Body of pancreas (tissue), 4 donors: ENCODE data around the gene ASB18. TPM values are rescaled to one million over a fixed set of nuclear protein-coding genes. Genes with fewer than 3 reads are reported as not detected.
"Not testable (repeated sequence)": the region's sequence is repeated elsewhere in the genome, so short reads cannot be mapped to it uniquely, and the experiment has no call there.

Source experiments
- ATAC-seq: fragments of 150-250 bp; one replicate; pipeline ENCODE4 v1.9.1; 2016
- DNase-seq, 4 donors: peaks; one replicate each; pipeline ENCODE4 v3.0.0-alpha.2; 2019
- H3K27ac ChIP-seq, 4 donors: fragments of 200-600 bp; sonication (generic); 1 replicate in 3 of 4; 2 replicates in 1 of 4; pipeline versions ENCODE4 v1.5.1 to v1.6.1; 2016 to 2019; ENCODE audit warnings: mild to moderate bottlenecking in 1 of 4, mixed read lengths in 1 of 4, moderate library complexity in 1 of 4
- H3K27me3 ChIP-seq, 2 donors: fragments of 200-600 bp; sonication (generic); one replicate each; pipeline ENCODE4 v1.6.0; 2016; ENCODE audit warnings: mild to moderate bottlenecking in 1 of 2
- H3K36me3 ChIP-seq, 2 donors: fragments of 200-600 bp; sonication (generic); replicated peaks in 1 of 2; 2 replicates each; pipeline ENCODE4 v1.5.1; 2016; ENCODE audit warnings: low read depth in 2 of 2; ENCODE audit not compliant: insufficient read depth in 1 of 2
- H3K4me1 ChIP-seq: fragments of 200-600 bp; sonication (generic); one replicate; pipeline ENCODE4 v1.6.0; 2016
- H3K4me3 ChIP-seq, 2 donors: fragments of 200-600 bp; sonication (generic); 1 replicate in 1 of 2; 2 replicates in 1 of 2; pipeline ENCODE4 v1.5.1; 2016 to 2019
- H3K9me3 ChIP-seq, 3 donors: fragments of 200-600 bp; sonication (generic); 1 replicate in 2 of 3; 2 replicates in 1 of 3; pipeline ENCODE4 v1.5.1; 2016
- POLR2A ChIP-seq, 3 donors: fragments of 450-650 bp; IDR thresholded peaks; one replicate each; pipeline ENCODE4 v1.6.1; 2016; ENCODE audit warnings: antibody characterized with exemption in 3 of 3, mild to moderate bottlenecking in 2 of 3
- WGBS, 2 donors: methylation state at CpG; one replicate each; pipeline ENCODE4 v1.1.5; 2017; 5-methylcytosine and 5-hydroxymethylcytosine counted together
- intact Hi-C: fragments of 100-400 bp; cut with DNase I; formaldehyde crosslinking; loops from one replicate; pipeline ENCODE4 v1.15.1; 2023
- total RNA-seq, 2 donors: library from RNA; depleted of rRNA; stranded (reverse); fragments of >200 nt; gene quantifications; one replicate each; pipeline ENCODE4 v1.1.0, GENCODE V29; 2016
- TF ChIP-seq, protein P1 (sequence below), 7 experiments: fragments of 450-650 bp in 4 of 7; fragments of 200-600 bp in 3 of 7; sonication (generic) in 3 of 7; IDR thresholded peaks; one replicate each; pipeline ENCODE4 v1.5.1; 2016 to 2019; ENCODE audit warnings: antibody characterized with exemption in 7 of 7

The ASB18 gene
- total RNA-seq, 2 donors from 2014 or later, result not detected

DNA sequence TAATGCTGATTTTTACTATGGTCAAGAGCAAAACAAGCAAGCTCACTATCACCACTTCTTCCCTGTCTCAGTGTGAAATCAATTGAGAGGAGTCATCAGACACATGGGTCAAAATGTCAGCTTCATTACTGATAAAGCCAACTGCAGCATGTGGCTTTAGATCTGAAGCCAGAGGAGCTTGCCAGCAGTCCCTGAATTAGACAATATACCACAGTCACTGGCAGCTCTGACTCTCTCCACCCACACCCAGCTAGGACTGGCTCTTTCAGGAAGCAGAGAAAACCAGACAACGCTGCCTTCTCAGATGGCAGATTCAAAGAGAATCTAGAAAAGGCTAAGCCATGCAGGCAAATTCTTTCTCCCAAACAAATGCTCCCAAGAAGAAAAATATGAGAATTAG is 20.0 kb upstream of the ASB18 start:
- peaks cover 0 to 3% (median 0%) of the 10 kb centered on the region in 3 donors for H3K9me3 ChIP-seq
- WGBS, 2 donors, result 64 to 65% methylated on average over 1 of the region's 1 CpG

GRCh38 chr2:236282406-236282805 is 18.2 kb upstream of the ASB18 start:
- no peak for TF ChIP-seq POLR2A (IDR thresholded peaks at IDR 0.05)
- TF ChIP-seq, protein P1, sequence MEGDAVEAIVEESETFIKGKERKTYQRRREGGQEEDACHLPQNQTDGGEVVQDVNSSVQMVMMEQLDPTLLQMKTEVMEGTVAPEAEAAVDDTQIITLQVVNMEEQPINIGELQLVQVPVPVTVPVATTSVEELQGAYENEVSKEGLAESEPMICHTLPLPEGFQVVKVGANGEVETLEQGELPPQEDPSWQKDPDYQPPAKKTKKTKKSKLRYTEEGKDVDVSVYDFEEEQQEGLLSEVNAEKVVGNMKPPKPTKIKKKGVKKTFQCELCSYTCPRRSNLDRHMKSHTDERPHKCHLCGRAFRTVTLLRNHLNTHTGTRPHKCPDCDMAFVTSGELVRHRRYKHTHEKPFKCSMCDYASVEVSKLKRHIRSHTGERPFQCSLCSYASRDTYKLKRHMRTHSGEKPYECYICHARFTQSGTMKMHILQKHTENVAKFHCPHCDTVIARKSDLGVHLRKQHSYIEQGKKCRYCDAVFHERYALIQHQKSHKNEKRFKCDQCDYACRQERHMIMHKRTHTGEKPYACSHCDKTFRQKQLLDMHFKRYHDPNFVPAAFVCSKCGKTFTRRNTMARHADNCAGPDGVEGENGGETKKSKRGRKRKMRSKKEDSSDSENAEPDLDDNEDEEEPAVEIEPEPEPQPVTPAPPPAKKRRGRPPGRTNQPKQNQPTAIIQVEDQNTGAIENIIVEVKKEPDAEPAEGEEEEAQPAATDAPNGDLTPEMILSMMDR (IDR thresholded peaks at IDR 0.05), result no peak
- WGBS, 2 donors, result 74 to 77% methylated on average over 1 of the region's 1 CpG
- H3K4me1 ChIP-seq, result no peaks in the 10 kb centered on the region
- no peaks in the 10 kb centered on the region for H3K27me3 ChIP-seq
- no peak for DNase-seq
- intact Hi-C loops, result no loop called here
- H3K36me3 ChIP-seq, result no peaks in the 10 kb centered on the region
- no peak overlapping the region for H3K27ac ChIP-seq
- no peak for ATAC-seq
- H3K9me3 ChIP-seq, result peaks cover 0 to 3% (median 0%) of the 10 kb centered on the region in 3 donors
- no peak overlapping the region for H3K4me3 ChIP-seq

More for the DNA sequence above, 20.0 kb upstream of the ASB18 start:
- DNase-seq (no peak), ATAC-seq (no peak)
- Histone ChIP-seq H3K36me3 (no peaks in the 10 kb centered on the region), H3K27ac (no peak overlapping the region), H3K4me3 (no peak overlapping the region), H3K4me1 (no peaks in the 10 kb centered on the region), H3K27me3 (no peaks in the 10 kb centered on the region)
- TF ChIP-seq, protein P1 (IDR thresholded peaks at IDR 0.05), result no peak
- no peak for TF ChIP-seq POLR2A (IDR thresholded peaks at IDR 0.05)
- intact Hi-C loops, result no loop called here

DNA sequence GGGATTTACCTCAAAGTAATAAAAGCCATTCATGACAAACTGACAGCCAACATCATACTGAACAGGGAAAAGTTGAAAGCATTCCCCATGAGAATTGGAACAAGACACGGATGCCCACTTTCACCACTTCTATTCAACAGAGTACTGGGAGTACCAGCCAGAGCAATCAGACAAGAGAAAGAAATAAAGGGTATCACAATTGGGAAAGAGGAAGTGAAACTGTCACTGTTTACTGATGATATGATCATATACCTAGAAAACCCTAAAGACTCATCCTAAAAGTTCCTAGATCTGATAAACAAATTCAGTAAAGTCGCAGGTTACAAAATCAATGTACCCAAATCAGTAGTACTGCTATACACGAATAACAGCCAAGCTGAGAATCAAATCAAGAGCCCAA is 17.2 kb upstream of the ASB18 start:
- intact Hi-C loops, result no loop called here
- Histone ChIP-seq H3K4me1 (no peaks in the 10 kb centered on the region), H3K27ac (no peak overlapping the region), H3K4me3 (no peak overlapping the region), H3K27me3 (no peaks in the 10 kb centered on the region), H3K36me3 (no peaks in the 10 kb centered on the region), H3K9me3 (peaks cover 0 to 3% (median 0%) of the 10 kb centered on the region in 3 donors)
- DNase-seq (no peak), ATAC-seq (no peak)
- 53 to 67% methylated on average over 3 of the region's 3 CpGs for WGBS, 2 donors
- TF ChIP-seq, protein P1 (IDR thresholded peaks at IDR 0.05), result no peak
- no peak for TF ChIP-seq POLR2A (IDR thresholded peaks at IDR 0.05)

- Histone ChIP-seq H3K4me3 (no peak overlapping the region), H3K36me3 (no peaks in the 10 kb centered on the region), H3K9me3 (peaks cover 0 to 7% (median 0%) of the 10 kb centered on the region in 3 donors), H3K27ac (no peak overlapping the region), H3K27me3 (no peaks in the 10 kb centered on the region), H3K4me1 (no peaks in the 10 kb centered on the region)
- DNase-seq, result no peak
- WGBS, 2 donors, result 69 to 85% methylated on average over 3 of the region's 3 CpGs
- ATAC-seq, result no peak
- intact Hi-C loops, result no loop called here
- TF ChIP-seq POLR2A (IDR thresholded peaks at IDR 0.05), result no peak
- TF ChIP-seq, protein P1 (IDR thresholded peaks at IDR 0.05), result no peak
Measured at GRCh38 chr2:236273126-236273525, 8.9 kb upstream of the ASB18 start.

GRCh38 chr2:236271851-236272250 is 7.6 kb upstream of the ASB18 start:
- no peaks in the 10 kb centered on the region for H3K4me1 ChIP-seq
- TF ChIP-seq, protein P1 (IDR thresholded peaks at IDR 0.05), result no peak
- TF ChIP-seq POLR2A (IDR thresholded peaks at IDR 0.05), result no peak
- H3K27ac ChIP-seq, result no peak overlapping the region
- peaks cover 0 to 7% (median 0%) of the 10 kb centered on the region in 3 donors for H3K9me3 ChIP-seq
- H3K27me3 ChIP-seq, result no peaks in the 10 kb centered on the region
- no peak for DNase-seq
- H3K4me3 ChIP-seq, result no peak overlapping the region
- WGBS, 2 donors, result 64 to 72% methylated on average over 5 of the region's 5 CpGs
- no peak for ATAC-seq
- intact Hi-C loops, result no loop called here
- H3K36me3 ChIP-seq, result no peaks in the 10 kb centered on the region

DNA sequence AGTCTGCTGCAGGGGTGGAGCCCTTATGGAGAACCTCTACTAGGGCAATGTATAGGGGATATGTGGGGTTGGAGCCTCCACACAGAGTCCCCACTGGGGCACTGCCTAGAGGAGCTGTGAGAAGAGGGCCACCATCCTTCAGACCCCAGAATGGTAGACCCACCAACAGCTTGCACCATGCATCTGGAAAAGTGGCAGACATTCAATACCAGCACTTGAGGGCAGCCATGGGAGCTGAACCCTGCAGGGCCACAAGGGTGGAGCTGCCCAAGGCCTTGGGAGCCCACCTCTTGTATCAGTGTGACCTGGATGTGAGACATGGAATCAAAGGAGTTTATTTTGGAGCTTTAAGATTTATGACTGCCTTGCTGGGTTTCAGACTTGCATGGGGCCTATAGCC is 5.7 kb upstream of the ASB18 start:
- intact Hi-C loops, H3K9me3 ChIP-seq, ATAC-seq, H3K4me3 ChIP-seq, H3K27me3 ChIP-seq, DNase-seq, H3K4me1 ChIP-seq, H3K27ac ChIP-seq, H3K36me3 ChIP-seq: not testable (repeated sequence)
